ENCODE measurements around the gene GPX2. TPM values are rescaled to one million over a fixed set of nuclear protein-coding genes. Genes with fewer than 3 reads are reported as not detected.

The GPX2 gene
- total RNA-seq, 4 donors from 2014 or later, result 1.9 to 37.6 (median 21.0) TPM

GRCh38 chr14:64930085-64930843 is 12.3 kb downstream of the GPX2 start:
- H3K4me3 ChIP-seq (ENCODE audit: low read depth, poor library complexity, severe bottlenecking), result no peak overlapping the region
- WGBS, 2 donors, result 62 to 63% methylated on average over 3 of the region's 3 CpGs
- no peak for DNase-seq (ENCODE audit: low spot score in 2 of 2)
- TF ChIP-seq POLR2A (IDR thresholded peaks at IDR 0.05) (no peak), CTCF (IDR thresholded peaks at IDR 0.05) (no peak)
- intact Hi-C loops (cut with DNase I; ENCODE audit: low total_unique reads), result no loop called here

- intact Hi-C loops (cut with DNase I; ENCODE audit: low total_unique reads), result no loop called here
- TF ChIP-seq CTCF (IDR thresholded peaks at IDR 0.05), result no peak
- no peak for TF ChIP-seq POLR2A (IDR thresholded peaks at IDR 0.05)
- 94 to 97% methylated on average over 3 of the region's 3 CpGs for WGBS, 2 donors
- no peak overlapping the region for H3K4me3 ChIP-seq (ENCODE audit: low read depth, poor library complexity, severe bottlenecking)
- DNase-seq (ENCODE audit: low spot score in 2 of 2), result no peak
Measured at GRCh38 chr14:64929014-64929359, 13.6 kb downstream of the GPX2 start.

- WGBS, 2 donors, result 76 to 79% methylated on average over 7 of the region's 7 CpGs
- intact Hi-C loops (cut with DNase I; ENCODE audit: low total_unique reads), result no loop called here
- DNase-seq (ENCODE audit: low spot score in 2 of 2), result no peak
- no peak for TF ChIP-seq CTCF (IDR thresholded peaks at IDR 0.05)
- no peak for TF ChIP-seq POLR2A (IDR thresholded peaks at IDR 0.05)
- no peak overlapping the region for H3K4me3 ChIP-seq (ENCODE audit: low read depth, poor library complexity, severe bottlenecking)
Measured at GRCh38 chr14:64928239-64929013, 14.1 kb downstream of the GPX2 start.

GRCh38 chr14:64927031-64927430 is 15.5 kb downstream of the GPX2 start:
- intact Hi-C loops (cut with DNase I; ENCODE audit: low total_unique reads), result no loop called here
- WGBS, 2 donors, result 89% methylated on average over 3 of the region's 3 CpGs
- H3K4me3 ChIP-seq (ENCODE audit: low read depth, poor library complexity, severe bottlenecking), result no peak overlapping the region
- no peak for TF ChIP-seq POLR2A (IDR thresholded peaks at IDR 0.05)
- TF ChIP-seq CTCF (IDR thresholded peaks at IDR 0.05), result no peak
- no peak for DNase-seq (ENCODE audit: low spot score in 2 of 2)

GRCh38 chr14:64926398-64926995 is 16.0 kb downstream of the GPX2 start:
- no peak for DNase-seq (ENCODE audit: low spot score in 2 of 2)
- TF ChIP-seq POLR2A (IDR thresholded peaks at IDR 0.05), result no peak
- TF ChIP-seq CTCF (IDR thresholded peaks at IDR 0.05), result no peak
- 66 to 83% methylated on average over 4 of the region's 4 CpGs for WGBS, 2 donors
- H3K4me3 ChIP-seq (ENCODE audit: low read depth, poor library complexity, severe bottlenecking), result no peak overlapping the region
- intact Hi-C loops (cut with DNase I; ENCODE audit: low total_unique reads), result no loop called here
